GM23338 (cell line): ENCODE measurements around the gene ACOX3. TPM values are rescaled to one million over a fixed set of nuclear protein-coding genes. Genes with fewer than 3 reads are reported as not detected.

Experiments
- ATAC-seq: fragments of 200-7000 bp; cut with Tn5 transposase; 3 replicates; pipeline ENCODE4 v1.9.1; 2020
- DNase-seq: peaks from one replicate; pipeline ENCODE4 v3.0.0-alpha.2; 2015; ENCODE audit warnings: low spot score
- H2AFZ ChIP-seq: fragments of 200-600 bp; sonication (generic); 2 replicates; pipeline ENCODE4 v1.8.0; 2016; ENCODE audit warnings: antibody characterized with exemption, mild to moderate bottlenecking, moderate library complexity
- H3F3A ChIP-seq: fragments of 200-600 bp; sonication (generic); replicated peaks from 2 replicates; pipeline ENCODE4 v1.8.0; 2017; ENCODE audit warnings: antibody characterized with exemption, mixed run types, low read depth
- H3K27ac ChIP-seq: fragments of 200-600 bp; sonication (generic); 2 replicates; pipeline ENCODE4 v1.6.1; 2016; ENCODE audit warnings: low read depth
- H3K27me3 ChIP-seq: fragments of 200-600 bp; sonication (generic); 2 replicates; pipeline ENCODE4 v1.8.0; 2016; ENCODE audit warnings: mild to moderate bottlenecking, mixed run types, moderate library complexity; ENCODE audit not compliant: insufficient read depth
- H3K36me3 ChIP-seq: fragments of 200-600 bp; sonication (generic); 2 replicates; pipeline ENCODE4 v1.8.0; 2016; ENCODE audit warnings: mild to moderate bottlenecking; ENCODE audit not compliant: insufficient read depth
- H3K4me1 ChIP-seq: fragments of 200-600 bp; sonication (generic); 2 replicates; pipeline ENCODE4 v1.8.0; 2016; ENCODE audit warnings: mild to moderate bottlenecking, moderate library complexity; ENCODE audit not compliant: insufficient read depth
- H3K4me2 ChIP-seq: fragments of 200-600 bp; sonication (generic); 2 replicates; pipeline ENCODE4 v1.7.1; 2017; ENCODE audit warnings: mixed run types
- H3K4me3 ChIP-seq: fragments of 200-600 bp; sonication (generic); 2 replicates; pipeline ENCODE4 v1.6.1; 2016; ENCODE audit warnings: mixed run types
- H3K79me2 ChIP-seq: fragments of 200-600 bp; sonication (generic); replicated peaks from 2 replicates; pipeline ENCODE4 v1.8.0; 2017; ENCODE audit warnings: mild to moderate bottlenecking; ENCODE audit not compliant: insufficient read depth
- H3K9me2 ChIP-seq: fragments of 200-600 bp; sonication (generic); 2 replicates; pipeline ENCODE4 v1.8.0; 2017; ENCODE audit not compliant: insufficient read depth
- H4K20me1 ChIP-seq: fragments of 200-600 bp; sonication (generic); replicated peaks from 2 replicates; pipeline ENCODE4 v1.8.0; 2017; ENCODE audit warnings: mild to moderate bottlenecking; ENCODE audit not compliant: insufficient read depth
- H3K27ac Mint-ChIP-seq: 2 replicates; pipeline ENCODE4 v1.8.0; 2020; ENCODE audit warnings: inconsistent platforms, mild to moderate bottlenecking, moderate library complexity, mixed read lengths
- H3K27me3 Mint-ChIP-seq: 3 replicates; pipeline ENCODE4 v1.8.0; 2022; ENCODE audit warnings: low read depth, mild to moderate bottlenecking, moderate library complexity, mixed read lengths, inconsistent platforms; ENCODE audit not compliant: insufficient read depth, poor library complexity
- H3K36me3 Mint-ChIP-seq: 3 replicates; pipeline ENCODE4 v1.8.0; 2021; ENCODE audit warnings: low read depth, mild to moderate bottlenecking, inconsistent platforms, moderate library complexity, mixed read lengths
- H3K4me1 Mint-ChIP-seq: 3 replicates; pipeline ENCODE4 v1.8.0; 2020; ENCODE audit warnings: mild to moderate bottlenecking, inconsistent platforms, mixed read lengths
- H3K4me3 Mint-ChIP-seq: 3 replicates; pipeline ENCODE4 v1.8.0; 2021; ENCODE audit warnings: moderate library complexity, mild to moderate bottlenecking, inconsistent platforms, mixed read lengths
- H3K9me3 Mint-ChIP-seq: 3 replicates; pipeline ENCODE4 v1.8.0; 2020; ENCODE audit warnings: moderate library complexity, mild to moderate bottlenecking, inconsistent platforms, mixed read lengths
- CREB1 ChIP-seq: fragments of 250-450 bp; sonication (Bioruptor Pico); IDR thresholded peaks from 2 replicates; pipeline ENCODE4 v1.5.0; 2020; ENCODE audit warnings: low read depth, mild to moderate bottlenecking, moderate library complexity
- ETS1 ChIP-seq: IDR thresholded peaks from 2 replicates; pipeline ENCODE4 v1.6.1; 2016; ENCODE audit warnings: antibody characterized with exemption
- EZH2 ChIP-seq: fragments of 200-600 bp; sonication (generic); IDR thresholded peaks from one replicate; pipeline ENCODE4 v1.8.0; 2017; ENCODE audit warnings: antibody characterized with exemption, mild to moderate bottlenecking, low read depth; ENCODE audit not compliant: unreplicated experiment
- EZH2phosphoT487 ChIP-seq: fragments of 200-600 bp; sonication (generic); IDR thresholded peaks from one replicate; pipeline ENCODE4 v1.8.1; 2018; ENCODE audit warnings: antibody characterized with exemption; ENCODE audit not compliant: unreplicated experiment
- JUNB ChIP-seq: IDR thresholded peaks from one replicate; pipeline ENCODE4 v1.6.1; 2016; ENCODE audit warnings: antibody characterized with exemption; ENCODE audit not compliant: unreplicated experiment
- NANOG ChIP-seq: IDR thresholded peaks from 2 replicates; pipeline ENCODE4 v1.6.1; 2016; ENCODE audit warnings: antibody characterized with exemption, borderline replicate concordance
- POLR2AphosphoS5 ChIP-seq: IDR thresholded peaks from 2 replicates; pipeline ENCODE4 v1.6.1; 2016; ENCODE audit warnings: antibody characterized with exemption, low read depth
- REST ChIP-seq: IDR thresholded peaks from one replicate; pipeline ENCODE4 v1.6.1; 2018; ENCODE audit warnings: antibody characterized with exemption; ENCODE audit not compliant: unreplicated experiment
- STAT1 ChIP-seq: IDR thresholded peaks from one replicate; pipeline ENCODE4 v1.6.1; 2016; ENCODE audit warnings: antibody characterized with exemption; ENCODE audit not compliant: unreplicated experiment
- ZNF114 ChIP-seq: fragments of 250-450 bp; sonication (Bioruptor Pico); IDR thresholded peaks from 2 replicates; pipeline ENCODE4 v1.5.0; 2020; ENCODE audit warnings: mild to moderate bottlenecking, moderate library complexity
- ZNF331 ChIP-seq: fragments of 250-450 bp; sonication (Bioruptor Pico); IDR thresholded peaks from 2 replicates; pipeline ENCODE4 v1.5.0; 2020; ENCODE audit warnings: low read depth, mild to moderate bottlenecking, moderate library complexity
- polyA plus RNA-seq: library from polyadenylated mRNA; unstranded; fragments of >200 nt; fragmentation: Nextera tagmentation; extraction: Ambion mirVana; gene quantifications from 2 replicates; pipeline ENCODE4 v1.2.1, GENCODE V29; 2016
- total RNA-seq: library from RNA; depleted of rRNA; stranded (reverse); fragments of >200 nt; shearing (Covaris generic); gene quantifications from 2 replicates; pipeline ENCODE4 v1.2.3, GENCODE V29; 2014
- TF ChIP-seq, protein P1 (sequence below): fragments of 250-450 bp; sonication (Bioruptor Pico); IDR thresholded peaks from 2 replicates; pipeline ENCODE4 v1.5.0; 2020; ENCODE audit warnings: mild to moderate bottlenecking, moderate library complexity
- TF ChIP-seq, protein P2 (sequence below), 2 experiments: fragments of 200-600 bp in 1 of 2; sonication (generic) in 1 of 2; conservative IDR thresholded peaks; 2 replicates each; pipeline versions ENCODE4 v1.5.1 to v1.6.1; 2016 to 2017; ENCODE audit warnings: antibody characterized with exemption in 2 of 2, low read depth in 2 of 2, mild to moderate bottlenecking in 2 of 2, moderate library complexity in 1 of 2

The ACOX3 gene
- total and polyA plus RNA-seq, 2 experiments from 2014 or later: 6.4 to 17.2 TPM

DNA sequence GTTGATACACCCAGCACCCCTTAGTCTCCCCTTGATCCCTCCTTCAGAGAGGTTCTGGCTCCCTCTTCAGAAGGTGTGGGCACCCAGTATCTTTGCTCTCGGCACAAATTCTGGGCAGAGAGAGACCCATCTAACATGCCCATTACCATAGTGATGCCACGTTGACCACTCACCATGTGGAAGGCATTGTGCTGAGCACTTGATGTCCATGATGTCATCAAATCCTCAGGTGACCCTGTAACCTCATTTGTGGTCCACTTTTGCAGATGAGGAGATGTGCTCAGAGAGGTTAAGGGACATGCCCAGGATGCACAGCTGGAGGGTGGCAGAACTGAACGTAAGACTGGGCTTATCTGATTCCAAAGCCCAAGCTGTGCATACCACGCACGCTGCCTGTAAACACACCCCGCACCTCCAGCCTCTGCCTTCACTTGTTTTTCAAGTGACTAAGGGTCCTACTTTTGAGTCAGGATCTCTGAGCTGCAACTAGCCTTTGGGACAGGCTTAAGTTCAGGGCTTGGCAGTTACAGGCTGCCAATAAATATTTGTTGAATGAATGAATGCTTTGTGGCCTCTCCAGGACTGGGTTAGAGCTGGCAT is 115.8 kb downstream of the ACOX3 start:
- ATAC-seq (no peak), DNase-seq (no peak)
- Mint-ChIP-seq H3K4me1 (no peaks in the 10 kb centered on the region), H3K27ac (no peak overlapping the region), H3K36me3 (no peaks in the 10 kb centered on the region), H3K27me3 (peaks cover 3% of the 10 kb centered on the region), H3K4me3 (no peak overlapping the region), H3K9me3 (peaks cover 5% of the 10 kb centered on the region; the same call in 2 of the 3 replicates)
- H3K9me2 ChIP-seq: peaks cover 6% of the 10 kb centered on the region; the same call in 1 of the 2 replicates
- no peaks in the 10 kb centered on the region for H4K20me1 ChIP-seq
- no peaks in the 10 kb centered on the region for H3K36me3 ChIP-seq
- TF ChIP-seq CREB1 (CRISPR knock-in tag) (no peak), EZH2 (no peak), NANOG (no peak), EZH2phosphoT487 (no peak), POLR2AphosphoS5 (no peak), ETS1 (no peak), REST (no peak), STAT1 (no peak), JUNB (no peak), ZNF331 (CRISPR knock-in tag) (no peak), ZNF114 (no peak)
- TF ChIP-seq, protein P1, sequence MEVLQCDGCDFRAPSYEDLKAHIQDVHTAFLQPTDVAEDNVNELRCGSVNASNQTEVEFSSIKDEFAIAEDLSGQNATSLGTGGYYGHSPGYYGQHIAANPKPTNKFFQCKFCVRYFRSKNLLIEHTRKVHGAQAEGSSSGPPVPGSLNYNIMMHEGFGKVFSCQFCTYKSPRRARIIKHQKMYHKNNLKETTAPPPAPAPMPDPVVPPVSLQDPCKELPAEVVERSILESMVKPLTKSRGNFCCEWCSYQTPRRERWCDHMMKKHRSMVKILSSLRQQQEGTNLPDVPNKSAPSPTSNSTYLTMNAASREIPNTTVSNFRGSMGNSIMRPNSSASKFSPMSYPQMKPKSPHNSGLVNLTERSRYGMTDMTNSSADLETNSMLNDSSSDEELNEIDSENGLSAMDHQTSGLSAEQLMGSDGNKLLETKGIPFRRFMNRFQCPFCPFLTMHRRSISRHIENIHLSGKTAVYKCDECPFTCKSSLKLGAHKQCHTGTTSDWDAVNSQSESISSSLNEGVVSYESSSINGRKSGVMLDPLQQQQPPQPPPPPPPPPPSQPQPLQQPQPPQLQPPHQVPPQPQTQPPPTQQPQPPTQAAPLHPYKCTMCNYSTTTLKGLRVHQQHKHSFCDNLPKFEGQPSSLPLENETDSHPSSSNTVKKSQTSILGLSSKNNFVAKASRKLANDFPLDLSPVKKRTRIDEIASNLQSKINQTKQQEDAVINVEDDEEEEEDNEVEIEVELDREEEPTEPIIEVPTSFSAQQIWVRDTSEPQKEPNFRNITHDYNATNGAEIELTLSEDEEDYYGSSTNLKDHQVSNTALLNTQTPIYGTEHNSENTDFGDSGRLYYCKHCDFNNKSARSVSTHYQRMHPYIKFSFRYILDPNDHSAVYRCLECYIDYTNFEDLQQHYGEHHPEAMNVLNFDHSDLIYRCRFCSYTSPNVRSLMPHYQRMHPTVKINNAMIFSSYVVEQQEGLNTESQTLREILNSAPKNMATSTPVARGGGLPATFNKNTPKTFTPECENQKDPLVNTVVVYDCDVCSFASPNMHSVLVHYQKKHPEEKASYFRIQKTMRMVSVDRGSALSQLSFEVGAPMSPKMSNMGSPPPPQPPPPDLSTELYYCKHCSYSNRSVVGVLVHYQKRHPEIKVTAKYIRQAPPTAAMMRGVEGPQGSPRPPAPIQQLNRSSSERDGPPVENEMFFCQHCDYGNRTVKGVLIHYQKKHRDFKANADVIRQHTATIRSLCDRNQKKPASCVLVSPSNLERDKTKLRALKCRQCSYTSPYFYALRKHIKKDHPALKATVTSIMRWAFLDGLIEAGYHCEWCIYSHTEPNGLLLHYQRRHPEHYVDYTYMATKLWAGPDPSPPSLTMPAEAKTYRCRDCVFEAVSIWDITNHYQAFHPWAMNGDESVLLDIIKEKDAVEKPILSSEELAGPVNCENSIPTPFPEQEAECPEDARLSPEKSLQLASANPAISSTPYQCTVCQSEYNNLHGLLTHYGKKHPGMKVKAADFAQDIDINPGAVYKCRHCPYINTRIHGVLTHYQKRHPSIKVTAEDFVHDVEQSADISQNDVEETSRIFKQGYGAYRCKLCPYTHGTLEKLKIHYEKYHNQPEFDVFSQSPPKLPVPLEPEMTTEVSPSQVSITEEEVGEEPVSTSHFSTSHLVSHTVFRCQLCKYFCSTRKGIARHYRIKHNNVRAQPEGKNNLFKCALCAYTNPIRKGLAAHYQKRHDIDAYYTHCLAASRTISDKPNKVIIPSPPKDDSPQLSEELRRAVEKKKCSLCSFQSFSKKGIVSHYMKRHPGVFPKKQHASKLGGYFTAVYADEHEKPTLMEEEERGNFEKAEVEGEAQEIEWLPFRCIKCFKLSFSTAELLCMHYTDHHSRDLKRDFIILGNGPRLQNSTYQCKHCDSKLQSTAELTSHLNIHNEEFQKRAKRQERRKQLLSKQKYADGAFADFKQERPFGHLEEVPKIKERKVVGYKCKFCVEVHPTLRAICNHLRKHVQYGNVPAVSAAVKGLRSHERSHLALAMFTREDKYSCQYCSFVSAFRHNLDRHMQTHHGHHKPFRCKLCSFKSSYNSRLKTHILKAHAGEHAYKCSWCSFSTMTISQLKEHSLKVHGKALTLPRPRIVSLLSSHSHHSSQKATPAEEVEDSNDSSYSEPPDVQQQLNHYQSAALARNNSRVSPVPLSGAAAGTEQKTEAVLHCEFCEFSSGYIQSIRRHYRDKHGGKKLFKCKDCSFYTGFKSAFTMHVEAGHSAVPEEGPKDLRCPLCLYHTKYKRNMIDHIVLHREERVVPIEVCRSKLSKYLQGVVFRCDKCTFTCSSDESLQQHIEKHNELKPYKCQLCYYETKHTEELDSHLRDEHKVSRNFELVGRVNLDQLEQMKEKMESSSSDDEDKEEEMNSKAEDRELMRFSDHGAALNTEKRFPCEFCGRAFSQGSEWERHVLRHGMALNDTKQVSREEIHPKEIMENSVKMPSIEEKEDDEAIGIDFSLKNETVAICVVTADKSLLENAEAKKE: no peak
- TF ChIP-seq, protein P2, sequence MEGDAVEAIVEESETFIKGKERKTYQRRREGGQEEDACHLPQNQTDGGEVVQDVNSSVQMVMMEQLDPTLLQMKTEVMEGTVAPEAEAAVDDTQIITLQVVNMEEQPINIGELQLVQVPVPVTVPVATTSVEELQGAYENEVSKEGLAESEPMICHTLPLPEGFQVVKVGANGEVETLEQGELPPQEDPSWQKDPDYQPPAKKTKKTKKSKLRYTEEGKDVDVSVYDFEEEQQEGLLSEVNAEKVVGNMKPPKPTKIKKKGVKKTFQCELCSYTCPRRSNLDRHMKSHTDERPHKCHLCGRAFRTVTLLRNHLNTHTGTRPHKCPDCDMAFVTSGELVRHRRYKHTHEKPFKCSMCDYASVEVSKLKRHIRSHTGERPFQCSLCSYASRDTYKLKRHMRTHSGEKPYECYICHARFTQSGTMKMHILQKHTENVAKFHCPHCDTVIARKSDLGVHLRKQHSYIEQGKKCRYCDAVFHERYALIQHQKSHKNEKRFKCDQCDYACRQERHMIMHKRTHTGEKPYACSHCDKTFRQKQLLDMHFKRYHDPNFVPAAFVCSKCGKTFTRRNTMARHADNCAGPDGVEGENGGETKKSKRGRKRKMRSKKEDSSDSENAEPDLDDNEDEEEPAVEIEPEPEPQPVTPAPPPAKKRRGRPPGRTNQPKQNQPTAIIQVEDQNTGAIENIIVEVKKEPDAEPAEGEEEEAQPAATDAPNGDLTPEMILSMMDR (conservative IDR thresholded peaks at IDR 0.05; ENCODE audit: low read depth in 2 of 2): no peak
- no peak overlapping the region for H2AFZ ChIP-seq
- H3K4me1 ChIP-seq: no peaks in the 10 kb centered on the region
- no peaks in the 10 kb centered on the region for H3K27me3 ChIP-seq
- no peak overlapping the region for H3K4me2 ChIP-seq
- H3K79me2 ChIP-seq: no peaks in the 10 kb centered on the region
- H3K27ac ChIP-seq: no peak overlapping the region
- no peaks in the 10 kb centered on the region for H3F3A ChIP-seq
- H3K4me3 ChIP-seq: no peak overlapping the region
